ENCODE results near the gene FBXO15.
A peak's percentile ranks its signal among the peaks of the same experiment; 100 is the strongest.

Gene FBXO15

DNA sequence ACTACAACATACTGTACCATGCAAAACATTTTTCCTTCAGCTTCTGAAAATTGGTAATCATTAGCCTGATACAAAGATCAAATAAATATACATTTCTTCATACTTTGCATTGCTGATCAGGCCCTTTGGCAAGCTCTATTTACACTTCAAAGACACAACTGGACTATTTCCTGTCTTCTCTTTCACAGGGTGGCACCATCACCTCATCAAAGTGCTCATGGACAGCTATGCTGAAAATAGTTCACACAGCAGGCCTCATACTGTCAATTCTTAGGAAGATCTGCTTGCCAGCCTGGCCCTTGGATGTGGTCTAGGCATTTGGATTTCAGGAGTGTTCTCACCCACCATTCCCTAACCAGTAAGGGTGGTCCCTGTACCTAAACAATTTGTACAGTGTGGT lies 33.9 kb downstream of the FBXO15 start:
- no peak for DNase-seq (ENCODE audit: low spot score)

- DNase-seq (ENCODE audit: low spot score): no peak
Observed at GRCh38 chr18:74110976-74111375, 36.7 kb downstream of the FBXO15 start.

DNA sequence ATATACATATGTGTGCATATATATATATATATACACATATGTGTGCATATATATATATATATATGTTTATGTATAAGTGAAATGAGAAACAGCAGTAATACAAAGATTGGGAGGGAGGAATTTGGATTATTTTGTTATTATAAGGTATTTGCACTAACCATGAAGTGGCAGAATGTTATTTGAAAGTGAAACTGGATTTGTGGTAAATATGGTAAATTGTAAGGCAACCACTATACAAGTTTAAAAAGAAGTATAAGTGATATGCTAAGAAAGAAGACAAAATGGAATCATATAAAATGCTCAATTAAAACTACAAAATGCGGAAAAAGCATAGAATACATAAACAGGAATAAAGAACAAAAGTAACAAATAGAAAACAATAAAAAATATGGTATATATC lies 37.5 kb downstream of the FBXO15 start:
- DNase-seq (ENCODE audit: low spot score): no peak

DNA sequence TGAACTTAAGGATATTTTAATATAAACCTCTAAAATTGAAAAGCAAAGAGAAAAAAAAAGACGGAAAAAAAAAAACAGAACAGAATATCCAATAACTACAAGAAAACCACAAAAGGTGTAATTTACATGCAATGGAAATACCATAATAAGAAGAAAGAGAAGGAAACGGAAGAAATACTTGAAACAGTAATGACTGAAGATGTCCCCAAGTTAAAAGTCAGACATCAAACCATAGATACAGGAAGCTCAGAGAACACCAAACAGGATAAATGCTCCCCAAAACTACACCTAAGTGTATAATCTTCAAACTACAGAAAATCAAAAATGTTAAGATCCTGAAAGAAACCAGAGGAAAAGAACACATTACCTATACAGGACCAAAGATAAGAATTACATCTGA lies 39.2 kb downstream of the FBXO15 start:
- DNase-seq (ENCODE audit: low spot score): no peak

DNA sequence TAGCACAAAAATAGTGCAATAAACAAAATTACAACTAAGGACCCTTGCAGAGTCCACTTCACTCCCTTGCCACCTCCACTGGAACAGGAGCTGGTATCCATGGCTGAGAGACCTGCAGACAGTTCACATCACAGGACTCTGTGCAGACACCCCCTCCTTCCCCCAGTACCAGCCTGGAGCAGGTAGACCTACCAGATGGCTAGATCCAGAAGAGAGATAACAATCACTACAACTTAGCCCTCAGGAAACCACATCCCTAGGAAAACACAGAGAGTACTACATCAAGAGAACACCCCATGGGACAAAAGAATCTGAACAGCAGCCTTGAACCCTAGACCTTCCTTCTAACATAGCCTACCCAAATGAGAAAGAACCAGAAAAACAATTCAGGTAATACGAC lies 49.8 kb downstream of the FBXO15 start:
- DNase-seq (ENCODE audit: low spot score): no peak

- DNase-seq (ENCODE audit: low spot score): no peak
Observed at GRCh38 chr18:74092922-74093321, 54.7 kb downstream of the FBXO15 start.

GRCh38 chr18:74084184-74084855 lies 63.3 kb downstream of the FBXO15 start:
- DNase-seq (ENCODE audit: low spot score): no peak

- no peak for DNase-seq (ENCODE audit: low spot score)
Observed at GRCh38 chr18:74083557-74083952, 64.1 kb downstream of the FBXO15 start.

GRCh38 chr18:74082742-74083556 lies 64.7 kb downstream of the FBXO15 start:
- DNase-seq (ENCODE audit: low spot score): no peak

DNA sequence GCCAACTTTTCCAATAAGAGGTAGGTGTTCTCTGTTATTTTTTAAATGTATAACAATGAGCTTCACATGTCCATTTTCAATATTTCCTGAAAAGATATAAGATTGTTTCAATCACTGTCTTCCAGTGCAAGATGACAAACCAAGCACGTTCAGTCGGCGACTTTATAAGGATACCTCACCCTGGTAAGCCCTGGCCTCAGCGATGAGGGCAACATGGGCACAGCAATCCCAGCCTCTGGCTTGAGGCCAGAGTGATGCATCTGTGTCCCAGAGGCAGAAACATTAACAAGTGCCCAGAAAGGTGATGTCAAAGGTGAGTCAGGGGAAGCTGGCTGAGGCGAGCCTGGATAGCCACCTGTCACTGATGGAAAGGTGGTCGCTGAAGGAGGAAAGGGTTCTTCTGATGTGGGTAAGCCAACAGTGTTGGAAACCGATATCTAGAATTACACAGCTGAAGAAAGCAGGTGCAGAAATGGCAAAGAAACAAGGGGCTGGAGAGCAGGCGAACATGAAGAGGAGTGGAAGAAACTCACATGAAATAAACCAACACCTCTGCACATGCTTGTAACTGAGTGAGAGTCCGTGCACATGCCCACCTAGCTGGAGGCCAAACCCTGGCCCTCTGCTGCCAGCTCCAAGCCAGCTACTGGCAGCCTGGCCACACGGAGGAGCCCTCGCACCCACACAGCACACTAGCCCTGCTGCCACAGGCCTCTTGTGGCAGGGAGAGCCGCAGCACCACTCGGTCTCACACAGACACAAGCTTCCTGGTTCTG lies 65.5 kb downstream of the FBXO15 start:
- peak; percentile 68 for DNase-seq (ENCODE audit: low spot score)

GRCh38 chr18:74078257-74078656 lies 69.4 kb downstream of the FBXO15 start:
- DNase-seq (ENCODE audit: low spot score): no peak

GRCh38 chr18:74074668-74075564 lies 72.7 kb downstream of the FBXO15 start:
- DNase-seq (ENCODE audit: low spot score): no peak

DNA sequence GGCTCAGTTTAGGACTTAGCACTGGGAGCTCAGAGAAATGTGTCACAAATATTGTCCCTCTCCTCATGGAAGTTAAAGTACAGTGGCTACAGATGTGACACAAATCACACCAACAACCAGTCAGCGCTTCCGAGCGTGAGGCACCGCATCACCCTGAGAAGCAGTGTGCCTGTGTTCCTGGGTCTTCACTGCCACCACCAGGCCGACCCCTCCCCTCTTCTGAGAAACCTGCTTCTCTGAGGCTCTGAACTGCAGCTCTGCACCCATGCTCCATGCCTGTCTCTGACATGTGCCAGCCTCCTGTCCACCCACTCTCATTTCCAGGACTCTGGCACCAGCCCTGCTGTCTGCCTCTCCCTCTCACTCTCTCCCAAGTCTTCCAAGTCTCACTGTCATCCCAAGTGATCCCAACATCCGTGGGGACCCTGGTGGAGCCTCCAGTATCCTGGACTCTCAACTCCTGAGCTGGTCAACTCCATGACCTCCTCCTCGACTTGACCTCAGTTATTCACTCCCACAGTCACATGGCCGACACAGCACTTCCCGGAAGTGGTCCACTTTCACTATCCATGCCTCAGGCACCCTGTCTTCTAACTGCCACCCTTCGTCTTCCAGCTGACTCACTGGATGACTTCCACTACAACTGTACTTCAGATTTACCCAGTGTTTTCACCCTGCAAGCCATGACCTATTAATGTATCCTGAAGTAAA lies 73.5 kb downstream of the FBXO15 start:
- no peak for DNase-seq (ENCODE audit: low spot score)

DNA sequence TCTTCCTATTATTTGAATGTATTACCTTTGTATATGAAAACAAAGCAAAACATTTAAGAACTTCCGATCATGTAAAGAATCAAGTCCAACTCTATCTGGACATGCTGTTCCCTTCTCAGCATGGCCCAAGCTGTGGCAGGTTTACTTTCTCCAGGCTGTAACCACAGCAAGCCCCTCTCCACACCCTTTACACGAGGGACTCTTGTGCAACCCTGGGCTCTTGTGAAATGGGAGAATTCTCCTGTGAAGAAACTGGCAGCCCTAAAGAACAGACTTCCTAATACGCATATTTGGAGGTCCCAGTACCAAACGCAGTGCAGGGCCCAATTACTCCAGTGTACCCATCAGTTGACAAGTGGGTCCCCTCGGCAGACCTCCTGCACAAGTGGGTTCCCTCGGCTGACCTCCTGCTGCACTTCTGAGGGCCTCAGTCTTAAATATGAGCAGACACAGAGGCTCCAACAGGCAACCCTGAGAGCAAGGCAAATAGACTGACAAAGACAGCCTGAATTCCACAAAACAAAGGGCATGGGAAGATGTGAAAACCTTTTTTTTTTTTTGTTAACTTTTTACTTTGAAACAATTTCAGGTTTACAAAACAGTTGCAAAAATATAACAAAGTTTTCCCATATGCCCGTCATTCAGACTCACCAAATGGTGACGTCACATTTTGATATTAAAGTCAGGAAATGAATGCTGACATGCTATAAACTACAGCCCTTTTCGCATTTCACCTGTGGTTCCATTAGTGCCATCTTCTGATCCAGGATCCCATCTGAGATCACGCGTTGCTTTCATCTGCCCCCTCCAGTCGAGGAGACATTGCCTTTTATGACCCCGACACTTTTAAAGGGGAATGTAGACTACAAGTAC lies 78.2 kb downstream of the FBXO15 start:
- no peak for DNase-seq (ENCODE audit: low spot score)

DNA sequence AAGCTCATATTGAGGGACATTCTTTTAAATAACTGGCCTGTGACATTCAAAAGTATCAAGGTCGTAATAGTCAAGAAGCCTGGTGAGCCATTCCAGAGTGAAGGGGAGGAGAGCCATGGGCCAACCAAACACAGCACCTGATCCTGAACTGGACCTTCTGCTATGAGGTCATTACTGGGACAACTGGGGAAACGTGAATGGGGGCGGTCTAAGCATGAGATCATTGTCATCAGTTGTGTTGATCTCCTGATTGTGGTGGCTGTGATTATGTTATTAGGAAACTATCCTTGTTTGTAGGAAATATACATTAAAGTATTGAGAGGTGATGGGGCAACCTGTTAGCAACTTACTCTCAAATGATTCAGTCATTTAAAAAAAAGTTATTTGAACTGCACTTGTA lies 79.3 kb downstream of the FBXO15 start:
- no peak for DNase-seq (ENCODE audit: low spot score)

GRCh38 chr18:74066018-74066417 lies 81.6 kb downstream of the FBXO15 start:
- no peak for DNase-seq (ENCODE audit: low spot score)

DNA sequence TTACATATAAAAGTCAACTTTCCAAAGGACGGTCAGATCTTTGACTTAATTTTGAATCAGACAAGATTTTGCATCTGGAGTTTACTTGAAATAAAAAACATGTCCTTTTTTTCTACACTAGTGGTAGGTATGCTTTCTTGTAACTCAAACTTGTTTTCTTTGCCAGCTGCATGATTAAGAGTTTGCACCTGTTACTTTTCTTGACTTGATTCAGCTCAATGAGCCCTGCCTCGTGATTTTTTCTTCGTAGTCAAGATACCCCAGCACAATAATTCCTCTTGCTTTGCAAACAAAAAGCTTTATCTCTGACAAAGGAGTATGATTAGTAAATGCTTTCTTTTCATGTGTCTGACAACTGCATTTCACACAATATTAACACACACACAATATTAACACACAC lies 82.3 kb downstream of the FBXO15 start:
- no peak for DNase-seq (ENCODE audit: low spot score)

GRCh38 chr18:74064510-74064909 lies 83.1 kb downstream of the FBXO15 start:
- DNase-seq (ENCODE audit: low spot score): no peak

- DNase-seq (ENCODE audit: low spot score): no peak
Observed at GRCh38 chr18:74063557-74063956, 84.1 kb downstream of the FBXO15 start.

DNA sequence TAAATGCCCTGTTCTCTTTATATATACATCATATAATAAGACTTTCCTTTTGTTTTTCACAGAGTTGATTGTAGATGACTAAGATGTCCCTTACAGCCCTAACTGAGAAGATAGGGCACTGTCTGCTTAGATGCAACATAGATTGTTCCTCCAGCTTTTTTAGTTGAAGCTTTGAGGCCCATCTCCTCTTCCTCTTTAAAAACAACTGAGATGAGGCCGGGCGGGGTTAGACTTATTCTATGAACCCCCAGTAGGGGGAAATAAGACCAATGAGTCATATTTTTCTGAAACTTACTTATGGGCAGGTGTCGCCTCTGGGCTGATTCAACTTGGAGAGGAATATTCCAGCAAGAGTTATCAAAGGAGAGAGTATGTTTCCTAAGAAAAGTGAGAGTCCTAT lies 84.6 kb downstream of the FBXO15 start:
- peak; percentile 10 for DNase-seq (ENCODE audit: low spot score)

Data from RKO (cell line).